Activated T-cell treated with anti-CD3 and anti-CD28 coated beads, Interleukin-2, amount 50 U/mL, for 72 hours (primary cell): ENCODE measurements around the gene DCLK2. TPM values are rescaled to one million over a fixed set of nuclear protein-coding genes. Genes with fewer than 3 reads are reported as not detected.

Experiments
- ATAC-seq, 2 donors: fragments of 150-1000 bp; cut with Tn5 transposase; replicated peaks in 1 of 2; 2 replicates each; pipeline ENCODE4 v1.10.0; 2021; ENCODE audit warnings: moderate library complexity in 2 of 2, mild to moderate bottlenecking in 1 of 2
- DNase-seq, 2 donors: peaks; one replicate each; pipeline ENCODE4 v3.0.0; 2021 to 2022; ENCODE audit warnings: mixed read lengths in 1 of 2
- H3K27ac Mint-ChIP-seq: one replicate; pipeline ENCODE4 v1.8.0; 2022; ENCODE audit warnings: mild to moderate bottlenecking, moderate library complexity, mixed read lengths
- H3K27me3 Mint-ChIP-seq: one replicate; pipeline ENCODE4 v1.8.0; 2022; ENCODE audit warnings: low read depth, mixed read lengths
- H3K36me3 Mint-ChIP-seq, 2 donors: one replicate each; pipeline ENCODE4 v1.8.0; 2022; ENCODE audit warnings: mixed read lengths in 2 of 2, mild to moderate bottlenecking in 1 of 2; ENCODE audit not compliant: insufficient read depth in 2 of 2
- H3K4me1 Mint-ChIP-seq: one replicate; pipeline ENCODE4 v1.8.0; 2022; ENCODE audit warnings: low read depth, mixed read lengths
- H3K4me3 Mint-ChIP-seq, 2 donors: one replicate each; pipeline ENCODE4 v1.8.0; 2022; ENCODE audit warnings: mild to moderate bottlenecking in 2 of 2, mixed read lengths in 2 of 2, moderate library complexity in 2 of 2
- H3K9me3 Mint-ChIP-seq, 2 donors: one replicate each; pipeline ENCODE4 v1.8.0; 2022; ENCODE audit warnings: mixed read lengths in 2 of 2
- total RNA-seq, 2 donors: library from RNA; stranded (reverse); gene quantifications; one replicate each; pipeline ENCODE4 v1.2.3, GENCODE V29; 2022

The DCLK2 gene
- total RNA-seq, 2 donors from 2014 or later = 0.12 to 0.46 TPM

DNA sequence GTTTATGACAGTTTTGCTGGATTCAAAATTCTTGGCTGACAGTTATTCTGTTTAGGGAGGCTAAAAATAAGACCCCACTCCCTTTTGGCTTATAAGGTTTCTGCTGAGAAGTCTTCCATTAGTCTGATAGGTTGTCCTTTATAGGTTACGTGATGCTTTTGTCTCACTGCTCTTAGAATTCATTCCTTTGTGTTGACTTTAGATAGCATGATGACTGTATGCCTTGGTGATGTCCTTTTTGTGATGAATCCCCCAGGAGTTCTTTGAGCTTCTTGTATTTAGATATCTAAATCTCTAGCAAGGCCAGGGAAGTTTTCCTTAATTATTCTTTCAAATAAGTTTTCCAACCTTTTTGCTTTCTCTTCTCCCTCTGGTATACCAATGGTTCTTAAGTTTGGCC is 36.4 kb downstream of the DCLK2 start:
- ATAC-seq (no peak), DNase-seq (no peak)
- Mint-ChIP-seq H3K4me3 (no peak overlapping the region), H3K27ac (no peak overlapping the region), H3K4me1 (no peaks in the 10 kb centered on the region), H3K27me3 (peaks cover 15% of the 10 kb centered on the region), H3K36me3 (peaks cover 0 to 4% of the 10 kb centered on the region in 2 donors), H3K9me3 (peaks cover 0 to 5% of the 10 kb centered on the region in 2 donors)

DNA sequence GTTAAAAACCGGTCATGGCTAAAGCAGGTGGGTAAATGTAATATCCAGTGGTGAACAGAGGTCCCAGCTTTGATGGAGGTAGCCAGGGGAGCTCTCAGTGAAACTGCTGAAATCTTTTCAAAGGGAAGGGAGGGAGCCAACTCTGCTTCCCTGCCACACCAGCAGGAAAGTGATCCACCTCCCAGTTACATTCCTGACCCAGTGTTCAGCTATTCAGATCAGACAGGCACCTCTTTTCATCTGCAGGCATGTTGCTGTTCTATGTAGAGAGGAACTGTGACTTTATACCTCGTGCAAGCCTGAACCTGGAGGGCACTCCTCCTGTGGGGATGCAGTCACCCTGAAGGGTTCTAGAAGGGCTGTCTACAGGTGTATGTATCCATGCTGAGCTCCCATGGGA is 37.6 kb downstream of the DCLK2 start:
- Mint-ChIP-seq H3K27me3 (peaks cover 15% of the 10 kb centered on the region), H3K27ac (no peak overlapping the region), H3K9me3 (peaks cover 0 to 5% of the 10 kb centered on the region in 2 donors), H3K4me1 (no peaks in the 10 kb centered on the region), H3K4me3 (no peak overlapping the region), H3K36me3 (peaks cover 0 to 4% of the 10 kb centered on the region in 2 donors)
- DNase-seq = no peak
- no peak for ATAC-seq

GRCh38 chr4:150116506-150116905 is 38.3 kb downstream of the DCLK2 start:
- no peak for DNase-seq
- Mint-ChIP-seq H3K4me3 (no peak overlapping the region), H3K4me1 (no peaks in the 10 kb centered on the region), H3K9me3 (peaks cover 2 to 5% of the 10 kb centered on the region in 2 donors), H3K27ac (no peak overlapping the region), H3K36me3 (peaks cover 0 to 6% of the 10 kb centered on the region in 2 donors), H3K27me3 (peaks cover 17% of the 10 kb centered on the region)
- no peak for ATAC-seq

DNA sequence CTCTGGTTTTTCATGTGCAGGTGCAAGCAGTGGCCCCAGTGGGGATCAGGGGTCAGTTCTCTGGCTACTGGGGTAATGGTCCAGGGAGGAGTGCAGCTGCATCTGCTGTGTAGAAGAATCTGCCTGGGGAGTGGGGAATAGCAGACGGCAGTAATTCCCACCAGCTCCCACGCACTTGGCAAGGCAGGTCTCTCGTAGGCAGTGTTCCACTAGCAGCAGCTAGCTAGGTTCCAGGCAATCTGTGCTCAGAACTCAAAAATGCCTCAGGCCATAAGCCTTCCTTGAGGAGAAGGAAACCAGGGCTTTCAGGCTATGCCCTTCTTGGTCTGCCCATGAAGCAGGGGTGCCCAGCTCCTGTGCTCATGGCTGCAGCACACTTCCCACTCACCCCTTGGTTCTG is 38.8 kb downstream of the DCLK2 start:
- DNase-seq = no peak
- H3K4me1 Mint-ChIP-seq = no peaks in the 10 kb centered on the region
- no peak for ATAC-seq
- peaks cover 0 to 6% of the 10 kb centered on the region in 2 donors for H3K36me3 Mint-ChIP-seq
- peaks cover 4 to 5% of the 10 kb centered on the region in 2 donors for H3K9me3 Mint-ChIP-seq
- H3K27ac Mint-ChIP-seq = no peak overlapping the region
- H3K4me3 Mint-ChIP-seq = no peak overlapping the region
- H3K27me3 Mint-ChIP-seq = peaks cover 21% of the 10 kb centered on the region

DNA sequence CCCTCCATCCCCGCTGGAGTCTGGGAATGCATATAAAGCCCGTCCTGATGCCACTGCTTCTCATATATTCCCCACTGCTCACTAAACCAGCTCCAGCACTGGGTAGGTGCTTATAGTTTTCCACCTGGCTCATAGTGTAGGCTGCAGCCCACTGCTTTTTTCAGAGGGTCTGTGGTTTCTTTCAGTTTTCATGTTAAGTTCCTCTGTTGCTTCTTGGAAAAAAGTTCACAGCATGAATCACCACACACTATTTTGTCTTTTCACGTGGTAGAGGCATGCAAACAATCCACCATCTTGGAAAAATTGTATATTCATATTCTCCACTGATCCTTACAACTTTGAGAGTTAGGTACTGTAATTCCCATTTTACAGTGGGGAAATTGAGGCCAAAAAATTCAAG is 39.4 kb downstream of the DCLK2 start:
- H3K4me1 Mint-ChIP-seq = no peaks in the 10 kb centered on the region
- H3K9me3 Mint-ChIP-seq = peaks cover 4 to 7% of the 10 kb centered on the region in 2 donors
- peaks cover 0 to 6% of the 10 kb centered on the region in 2 donors for H3K36me3 Mint-ChIP-seq
- no peak for DNase-seq
- peaks cover 24% of the 10 kb centered on the region for H3K27me3 Mint-ChIP-seq
- H3K4me3 Mint-ChIP-seq = no peak overlapping the region
- no peak overlapping the region for H3K27ac Mint-ChIP-seq
- ATAC-seq = no peak

- Mint-ChIP-seq H3K27ac (no peak overlapping the region), H3K27me3 (peaks cover 17% of the 10 kb centered on the region), H3K36me3 (peaks cover 0 to 4% of the 10 kb centered on the region in 2 donors), H3K9me3 (peaks cover 4 to 8% of the 10 kb centered on the region in 2 donors), H3K4me1 (peaks cover 5% of the 10 kb centered on the region), H3K4me3 (no peak overlapping the region)
- ATAC-seq (no peak), DNase-seq (no peak)
Measured at GRCh38 chr4:150119492-150119891, 41.2 kb downstream of the DCLK2 start.

- H3K9me3 Mint-ChIP-seq = peaks cover 4% of the 10 kb centered on the region in 2 donors
- ATAC-seq = peak; percentile 50 to 58
- no peak overlapping the region for H3K27ac Mint-ChIP-seq
- peaks cover 0 to 2% of the 10 kb centered on the region in 2 donors for H3K36me3 Mint-ChIP-seq
- H3K27me3 Mint-ChIP-seq = peaks cover 17% of the 10 kb centered on the region
- DNase-seq = no peak
- no peak overlapping the region for H3K4me3 Mint-ChIP-seq
- H3K4me1 Mint-ChIP-seq = peaks cover 5% of the 10 kb centered on the region
Measured at GRCh38 chr4:150123087-150123486, 44.8 kb downstream of the DCLK2 start.

DNA sequence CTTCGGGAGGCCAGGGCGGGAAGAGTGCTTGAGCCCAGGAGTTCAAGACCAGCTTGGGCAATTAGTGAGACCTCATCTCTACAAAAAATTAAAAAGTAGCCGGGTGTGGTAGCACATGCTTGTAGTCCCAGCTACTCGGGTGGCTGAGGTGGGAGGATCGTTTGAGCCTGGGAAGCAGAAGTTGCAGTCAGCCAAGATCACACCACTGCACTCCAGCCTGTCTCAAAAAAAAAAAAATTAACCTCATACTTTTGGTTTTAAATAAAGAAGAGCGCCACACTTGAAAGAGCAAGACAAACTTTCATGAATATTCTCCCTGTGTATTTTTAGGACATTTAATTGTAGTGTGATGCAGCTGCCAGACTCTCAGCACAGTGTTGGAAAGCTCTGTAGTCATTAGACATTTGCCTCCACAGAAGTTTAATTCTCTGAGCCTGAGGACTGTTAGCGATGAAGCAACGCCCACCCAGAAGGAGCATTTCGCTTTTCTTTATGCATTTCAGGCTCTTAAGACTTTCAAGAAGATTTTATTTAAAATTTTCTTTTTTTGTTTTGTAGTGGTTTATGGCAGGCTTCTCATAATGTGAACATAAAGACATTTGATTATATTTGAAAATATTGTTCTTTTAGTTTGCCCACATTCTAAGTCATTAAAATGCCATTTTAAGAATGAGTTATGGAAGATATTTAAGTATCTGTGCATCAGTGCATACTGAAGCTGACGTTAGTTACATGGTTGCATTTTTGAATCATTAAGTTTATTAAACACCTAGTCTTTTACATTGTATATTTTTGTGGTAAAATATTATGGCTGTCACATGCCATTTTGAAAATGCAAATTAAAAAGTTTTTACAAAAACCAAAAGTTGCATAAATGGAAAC is 45.8 kb downstream of the DCLK2 start:
- H3K4me3 Mint-ChIP-seq = no peak overlapping the region
- peaks cover 25% of the 10 kb centered on the region for H3K27me3 Mint-ChIP-seq
- H3K27ac Mint-ChIP-seq = no peak overlapping the region
- ATAC-seq = no peak
- peaks cover 0 to 2% of the 10 kb centered on the region in 2 donors for H3K36me3 Mint-ChIP-seq
- peaks cover 4% of the 10 kb centered on the region in 2 donors for H3K9me3 Mint-ChIP-seq
- H3K4me1 Mint-ChIP-seq = peaks cover 5% of the 10 kb centered on the region
- no peak for DNase-seq

DNA sequence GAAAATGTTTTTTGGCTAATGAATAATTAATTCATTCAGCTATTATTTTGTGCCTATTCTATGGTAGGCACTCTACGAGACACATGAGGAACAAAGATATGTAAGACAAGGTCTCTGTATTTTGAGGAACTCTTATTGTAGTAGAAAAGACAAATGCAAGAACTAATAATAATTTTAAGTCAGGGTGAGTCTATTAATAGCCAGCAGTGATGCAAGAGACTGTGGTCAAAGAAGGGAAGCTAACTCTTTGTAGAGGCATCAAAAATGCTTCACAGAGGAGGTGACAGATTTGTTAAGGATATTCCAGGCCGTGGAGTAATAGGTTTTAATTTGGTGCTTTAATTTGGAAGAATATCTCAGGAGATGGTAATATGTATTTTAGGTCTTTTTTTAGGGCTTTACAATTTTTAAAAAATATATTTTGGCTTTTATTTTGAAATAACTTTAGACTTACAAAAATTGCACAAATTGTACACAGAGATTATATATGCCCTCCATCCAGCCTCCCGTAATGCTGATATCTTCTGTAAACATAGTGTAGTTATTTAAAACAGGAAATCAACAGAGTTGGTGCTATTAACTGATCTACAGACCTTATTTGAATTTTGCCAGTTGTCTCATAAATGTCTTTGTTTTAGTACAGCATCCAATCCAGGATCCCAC is 48.1 kb downstream of the DCLK2 start:
- peaks cover 5% of the 10 kb centered on the region for H3K4me1 Mint-ChIP-seq
- H3K27ac Mint-ChIP-seq = no peak overlapping the region
- H3K36me3 Mint-ChIP-seq = peaks cover 0 to 1% of the 10 kb centered on the region in 2 donors
- peaks cover 33% of the 10 kb centered on the region for H3K27me3 Mint-ChIP-seq
- no peak for DNase-seq
- H3K4me3 Mint-ChIP-seq = no peak overlapping the region
- no peak for ATAC-seq
- H3K9me3 Mint-ChIP-seq = peaks cover 3 to 4% of the 10 kb centered on the region in 2 donors

GRCh38 chr4:150126864-150127203 is 48.6 kb downstream of the DCLK2 start:
- ATAC-seq (peak; percentile 43 to 68), DNase-seq (no peak)
- Mint-ChIP-seq H3K9me3 (peaks cover 0 to 4% of the 10 kb centered on the region in 2 donors), H3K4me3 (no peak overlapping the region), H3K27me3 (peaks cover 29% of the 10 kb centered on the region), H3K4me1 (peaks cover 5% of the 10 kb centered on the region), H3K27ac (no peak overlapping the region), H3K36me3 (no peaks in the 10 kb centered on the region)

DNA sequence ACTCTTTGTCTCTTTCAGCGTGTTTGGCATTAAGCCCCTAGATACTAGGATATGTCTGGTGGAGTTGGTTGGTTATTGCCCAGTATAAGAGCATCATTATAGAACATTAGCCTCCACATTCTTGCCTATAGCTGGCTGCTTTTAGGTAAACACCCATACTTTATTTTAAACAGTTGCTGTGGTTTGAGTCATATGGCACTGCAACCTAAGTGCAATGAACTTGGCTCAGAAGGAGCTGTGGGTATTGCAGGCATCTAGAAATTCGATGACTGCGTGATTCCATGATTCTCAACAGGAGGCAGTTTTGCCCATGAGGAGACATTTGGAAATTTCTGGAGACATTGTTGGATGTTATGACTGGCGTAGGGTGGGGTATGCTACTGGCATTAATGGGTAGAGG is 49.5 kb downstream of the DCLK2 start:
- Mint-ChIP-seq H3K4me1 (peaks cover 5% of the 10 kb centered on the region), H3K4me3 (no peak overlapping the region), H3K27me3 (peaks cover 25% of the 10 kb centered on the region), H3K27ac (no peak overlapping the region), H3K36me3 (no peaks in the 10 kb centered on the region), H3K9me3 (peaks cover 0 to 3% of the 10 kb centered on the region in 2 donors)
- ATAC-seq = no peak
- no peak for DNase-seq

DNA sequence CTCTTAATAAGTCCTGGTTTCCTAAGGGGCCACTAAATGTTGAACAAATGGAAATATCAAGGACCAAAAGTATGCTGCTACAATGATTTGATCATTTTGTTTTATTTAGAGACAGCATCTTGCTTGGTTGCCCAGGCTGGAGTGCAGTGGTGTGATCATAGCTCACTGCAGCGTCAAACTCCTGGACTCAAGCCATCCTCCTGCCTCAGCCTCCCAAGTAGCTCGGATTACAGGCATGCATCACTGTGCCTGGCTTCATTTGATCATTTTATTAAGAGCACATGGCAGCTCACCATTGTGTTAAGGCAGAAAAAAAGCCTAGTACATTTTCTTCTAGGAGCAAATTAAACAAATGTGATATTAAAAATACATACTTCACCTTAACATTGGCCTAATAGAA is 52.7 kb downstream of the DCLK2 start:
- H3K27me3 Mint-ChIP-seq = peaks cover 42% of the 10 kb centered on the region
- H3K36me3 Mint-ChIP-seq = no peaks in the 10 kb centered on the region
- H3K9me3 Mint-ChIP-seq = no peaks in the 10 kb centered on the region
- ATAC-seq (no peak), DNase-seq (no peak)
- no peak overlapping the region for H3K4me3 Mint-ChIP-seq
- no peaks in the 10 kb centered on the region for H3K4me1 Mint-ChIP-seq
- no peak overlapping the region for H3K27ac Mint-ChIP-seq

DNA sequence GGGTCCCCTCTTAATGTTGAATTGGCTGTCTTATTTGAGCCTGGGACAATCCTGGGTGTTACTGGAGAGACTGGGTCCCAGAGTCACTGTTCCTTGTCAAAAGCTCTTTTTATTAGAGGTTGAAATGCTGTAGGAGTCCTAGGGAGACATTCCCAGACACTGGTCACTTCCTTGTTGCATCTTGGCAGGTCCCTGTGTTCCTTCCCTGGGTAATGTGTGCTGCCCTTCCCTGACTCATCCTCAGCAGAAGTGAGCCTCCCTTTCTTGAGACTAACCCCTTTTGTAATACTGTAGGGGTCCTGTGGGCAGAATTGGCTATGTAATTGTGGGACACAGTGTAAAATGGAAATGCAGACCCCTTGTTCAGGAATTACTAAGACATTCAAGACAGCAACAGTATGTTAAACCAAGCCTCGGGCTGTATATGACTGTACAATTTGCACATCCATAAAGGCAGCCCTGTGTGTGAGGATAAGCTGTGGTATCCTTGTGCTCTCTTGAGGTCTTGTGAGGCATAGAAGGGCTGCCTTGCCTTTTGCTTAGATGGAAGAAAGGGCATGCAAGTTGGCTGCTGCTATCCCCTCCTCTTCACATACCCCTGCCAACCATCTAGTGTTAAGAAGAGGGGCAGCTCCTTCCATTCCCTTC is 53.5 kb downstream of the DCLK2 start:
- Mint-ChIP-seq H3K36me3 (no peaks in the 10 kb centered on the region), H3K27me3 (peaks cover 47% of the 10 kb centered on the region), H3K9me3 (no peaks in the 10 kb centered on the region), H3K27ac (no peak overlapping the region), H3K4me1 (no peaks in the 10 kb centered on the region), H3K4me3 (no peak overlapping the region)
- no peak for DNase-seq
- no peak for ATAC-seq
